ENCODE data around the gene PTCH1. TPM values are rescaled to one million over a fixed set of nuclear protein-coding genes. Genes with fewer than 3 reads are reported as not detected.

Gene PTCH1
- polyA plus RNA-seq, 2 of the 4 experiments (the other 2 are of a cell fraction): 1.9 to 4.8 TPM

DNA sequence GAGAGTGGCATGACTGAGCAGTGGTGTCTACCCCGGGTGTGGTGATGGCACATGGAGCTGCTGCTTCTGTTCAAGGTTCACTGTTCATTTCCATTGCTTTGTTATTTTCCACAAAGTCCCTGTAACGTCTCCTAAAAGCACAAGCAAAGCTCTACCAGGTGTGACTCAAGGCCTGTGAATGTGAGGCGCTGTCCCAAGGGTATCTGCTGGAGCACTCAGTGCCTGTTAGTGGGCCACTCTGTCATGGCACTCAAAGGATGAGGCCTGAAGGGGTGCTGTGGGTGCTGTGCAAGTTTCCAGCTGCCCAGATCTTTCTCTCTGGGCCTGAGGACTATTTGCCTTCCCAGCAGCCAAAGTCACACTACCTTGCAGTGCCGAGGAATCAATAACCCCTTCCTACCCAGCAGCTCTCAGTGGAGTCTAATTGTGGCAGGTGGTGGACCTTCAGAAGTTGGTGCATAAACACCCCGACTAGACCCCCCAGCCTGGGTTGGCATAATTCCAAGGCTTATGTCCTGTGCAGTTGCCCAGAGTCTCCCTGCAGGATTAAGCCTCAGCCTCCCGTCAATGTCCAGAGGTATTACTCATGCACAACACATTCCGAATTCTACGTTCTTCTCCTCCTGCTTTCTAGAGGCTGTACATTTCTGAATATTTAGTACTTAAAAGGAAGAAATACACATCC, 17.4 kb upstream of the PTCH1 start:
- WGBS (ENCODE audit: missing lambda C conversion rate): 58% methylated on average over 8 of the region's 8 CpGs
- Histone ChIP-seq H3K9me3 (no peaks in the 10 kb centered on the region), H3K4me1 (no peaks in the 10 kb centered on the region), H3K4me2 (no peak overlapping the region), H3K27ac (no peak overlapping the region), H3K4me3 (no peak overlapping the region)
- ATAC-seq (no peak), DNase-seq (ENCODE audit: low read depth in 1 of 2, low spot score in 1 of 2) (no peak), FAIRE-seq (no peak)
- ChIA-PET CTCF (no interaction called here), POLR2A (no interaction called here)
- TF ChIP-seq, protein P1, sequence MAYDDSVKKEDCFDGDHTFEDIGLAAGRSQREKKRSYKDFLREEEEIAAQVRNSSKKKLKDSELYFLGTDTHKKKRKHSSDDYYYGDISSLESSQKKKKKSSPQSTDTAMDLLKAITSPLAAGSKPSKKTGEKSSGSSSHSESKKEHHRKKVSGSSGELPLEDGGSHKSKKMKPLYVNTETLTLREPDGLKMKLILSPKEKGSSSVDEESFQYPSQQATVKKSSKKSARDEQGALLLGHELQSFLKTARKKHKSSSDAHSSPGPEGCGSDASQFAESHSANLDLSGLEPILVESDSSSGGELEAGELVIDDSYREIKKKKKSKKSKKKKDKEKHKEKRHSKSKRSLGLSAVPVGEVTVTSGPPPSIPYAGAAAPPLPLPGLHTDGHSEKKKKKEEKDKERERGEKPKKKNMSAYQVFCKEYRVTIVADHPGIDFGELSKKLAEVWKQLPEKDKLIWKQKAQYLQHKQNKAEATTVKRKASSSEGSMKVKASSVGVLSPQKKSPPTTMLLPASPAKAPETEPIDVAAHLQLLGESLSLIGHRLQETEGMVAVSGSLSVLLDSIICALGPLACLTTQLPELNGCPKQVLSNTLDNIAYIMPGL (CRISPR knock-in tag; IDR thresholded peaks at IDR 0.05; ENCODE audit: borderline replicate concordance): no peak
- no peak for TF ChIP-seq HOXA7 (CRISPR knock-in tag; IDR thresholded peaks at IDR 0.05)
- no peak for TF ChIP-seq JUNB (IDR thresholded peaks at IDR 0.05)
- TF ChIP-seq NPAS2 (CRISPR knock-in tag; IDR thresholded peaks at IDR 0.05; ENCODE audit: borderline replicate concordance): no peak
- TF ChIP-seq NR3C1 (IDR thresholded peaks at IDR 0.05): no peak
- TF ChIP-seq RNF2 (IDR thresholded peaks at IDR 0.05; ENCODE audit: borderline replicate concordance, low read depth): no peak
- TF ChIP-seq ZNF302 (CRISPR knock-in tag; IDR thresholded peaks at IDR 0.05): no peak
- no peak for TF ChIP-seq EHMT2 (IDR thresholded peaks at IDR 0.05; ENCODE audit: low read depth)

DNA sequence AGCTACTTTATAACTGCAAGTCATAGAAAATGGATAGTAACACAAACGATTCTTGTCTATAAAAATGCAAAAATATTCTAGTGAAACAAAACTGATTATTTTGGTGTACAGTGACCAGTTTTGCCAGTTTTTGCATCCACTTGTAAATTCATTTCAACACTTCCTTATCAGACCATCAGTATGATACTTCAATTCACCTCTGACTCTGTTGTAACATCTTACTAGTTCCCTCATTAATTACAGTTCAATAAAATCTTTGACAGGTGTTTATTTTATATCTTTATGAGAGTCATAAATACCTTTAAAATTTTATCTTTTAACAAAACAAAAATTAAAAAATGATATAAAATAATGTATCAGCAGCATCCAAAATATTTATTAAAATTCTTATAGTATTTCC, 13.1 kb upstream of the PTCH1 start:
- H3K4me3 ChIP-seq: no peak overlapping the region
- no peaks in the 10 kb centered on the region for H3K9me3 ChIP-seq
- no peaks in the 10 kb centered on the region for H3K4me1 ChIP-seq
- FAIRE-seq: no peak
- no peak overlapping the region for H3K4me2 ChIP-seq
- DNase-seq (ENCODE audit: low read depth in 1 of 2, low spot score in 1 of 2): no peak
- CTCF ChIA-PET: interaction anchor here (0.8 kb wide), 1 partner anchor 14 kb away, joined by 3 read pairs; the partner anchor contains the start of gene PTCH1
- POLR2A ChIA-PET: no interaction called here
- TF ChIP-seq HEYL (CRISPR knock-in tag; IDR thresholded peaks at IDR 0.05) (no peak), GATA3 (IDR thresholded peaks at IDR 0.05; ENCODE audit: borderline replicate concordance) (no peak), CBX2 (IDR thresholded peaks at IDR 0.05; ENCODE audit: borderline replicate concordance, low read depth) (no peak), HOXA7 (CRISPR knock-in tag; IDR thresholded peaks at IDR 0.05) (no peak), HDAC2 (IDR thresholded peaks at IDR 0.05) (no peak), ZC3H11A (IDR thresholded peaks at IDR 0.05) (no peak), POLR2A (IDR thresholded peaks at IDR 0.05; ENCODE audit: low read length) (no peak), RNF2 (IDR thresholded peaks at IDR 0.05; ENCODE audit: borderline replicate concordance, low read depth) (no peak), RFX5 (IDR thresholded peaks at IDR 0.05) (no peak), EHF (CRISPR knock-in tag; IDR thresholded peaks at IDR 0.05) (no peak), MAZ (IDR thresholded peaks at IDR 0.05; ENCODE audit: borderline replicate concordance, low read depth, low read length) (no peak), ZFP36 (IDR thresholded peaks at IDR 0.05; ENCODE audit: borderline replicate concordance, partially characterized antibody) (no peak), FOSB (CRISPR knock-in tag; IDR thresholded peaks at IDR 0.05) (no peak), MYC (IDR thresholded peaks at IDR 0.05; ENCODE audit: borderline replicate concordance, low read length) (no peak), EP300 (IDR thresholded peaks at IDR 0.05) (no peak), CHD4 (IDR thresholded peaks at IDR 0.05; ENCODE audit: borderline replicate concordance) (no peak), NFE2L2 (conservative IDR thresholded peaks at IDR 0.05; ENCODE audit: low read length) (no peak)
- TF ChIP-seq, protein P2, sequence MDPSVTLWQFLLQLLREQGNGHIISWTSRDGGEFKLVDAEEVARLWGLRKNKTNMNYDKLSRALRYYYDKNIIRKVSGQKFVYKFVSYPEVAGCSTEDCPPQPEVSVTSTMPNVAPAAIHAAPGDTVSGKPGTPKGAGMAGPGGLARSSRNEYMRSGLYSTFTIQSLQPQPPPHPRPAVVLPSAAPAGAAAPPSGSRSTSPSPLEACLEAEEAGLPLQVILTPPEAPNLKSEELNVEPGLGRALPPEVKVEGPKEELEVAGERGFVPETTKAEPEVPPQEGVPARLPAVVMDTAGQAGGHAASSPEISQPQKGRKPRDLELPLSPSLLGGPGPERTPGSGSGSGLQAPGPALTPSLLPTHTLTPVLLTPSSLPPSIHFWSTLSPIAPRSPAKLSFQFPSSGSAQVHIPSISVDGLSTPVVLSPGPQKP (IDR thresholded peaks at IDR 0.05; ENCODE audit: low read depth, low read length): no peak
- TF ChIP-seq, protein P3, sequence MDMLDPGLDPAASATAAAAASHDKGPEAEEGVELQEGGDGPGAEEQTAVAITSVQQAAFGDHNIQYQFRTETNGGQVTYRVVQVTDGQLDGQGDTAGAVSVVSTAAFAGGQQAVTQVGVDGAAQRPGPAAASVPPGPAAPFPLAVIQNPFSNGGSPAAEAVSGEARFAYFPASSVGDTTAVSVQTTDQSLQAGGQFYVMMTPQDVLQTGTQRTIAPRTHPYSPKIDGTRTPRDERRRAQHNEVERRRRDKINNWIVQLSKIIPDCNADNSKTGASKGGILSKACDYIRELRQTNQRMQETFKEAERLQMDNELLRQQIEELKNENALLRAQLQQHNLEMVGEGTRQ (IDR thresholded peaks at IDR 0.05): no peak
- TF ChIP-seq, protein P4, sequence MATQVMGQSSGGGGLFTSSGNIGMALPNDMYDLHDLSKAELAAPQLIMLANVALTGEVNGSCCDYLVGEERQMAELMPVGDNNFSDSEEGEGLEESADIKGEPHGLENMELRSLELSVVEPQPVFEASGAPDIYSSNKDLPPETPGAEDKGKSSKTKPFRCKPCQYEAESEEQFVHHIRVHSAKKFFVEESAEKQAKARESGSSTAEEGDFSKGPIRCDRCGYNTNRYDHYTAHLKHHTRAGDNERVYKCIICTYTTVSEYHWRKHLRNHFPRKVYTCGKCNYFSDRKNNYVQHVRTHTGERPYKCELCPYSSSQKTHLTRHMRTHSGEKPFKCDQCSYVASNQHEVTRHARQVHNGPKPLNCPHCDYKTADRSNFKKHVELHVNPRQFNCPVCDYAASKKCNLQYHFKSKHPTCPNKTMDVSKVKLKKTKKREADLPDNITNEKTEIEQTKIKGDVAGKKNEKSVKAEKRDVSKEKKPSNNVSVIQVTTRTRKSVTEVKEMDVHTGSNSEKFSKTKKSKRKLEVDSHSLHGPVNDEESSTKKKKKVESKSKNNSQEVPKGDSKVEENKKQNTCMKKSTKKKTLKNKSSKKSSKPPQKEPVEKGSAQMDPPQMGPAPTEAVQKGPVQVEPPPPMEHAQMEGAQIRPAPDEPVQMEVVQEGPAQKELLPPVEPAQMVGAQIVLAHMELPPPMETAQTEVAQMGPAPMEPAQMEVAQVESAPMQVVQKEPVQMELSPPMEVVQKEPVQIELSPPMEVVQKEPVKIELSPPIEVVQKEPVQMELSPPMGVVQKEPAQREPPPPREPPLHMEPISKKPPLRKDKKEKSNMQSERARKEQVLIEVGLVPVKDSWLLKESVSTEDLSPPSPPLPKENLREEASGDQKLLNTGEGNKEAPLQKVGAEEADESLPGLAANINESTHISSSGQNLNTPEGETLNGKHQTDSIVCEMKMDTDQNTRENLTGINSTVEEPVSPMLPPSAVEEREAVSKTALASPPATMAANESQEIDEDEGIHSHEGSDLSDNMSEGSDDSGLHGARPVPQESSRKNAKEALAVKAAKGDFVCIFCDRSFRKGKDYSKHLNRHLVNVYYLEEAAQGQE (IDR thresholded peaks at IDR 0.05): no peak
- no peak overlapping the region for H3K27ac ChIP-seq
- 3% methylated on average over 1 of the region's 1 CpG for WGBS (ENCODE audit: missing lambda C conversion rate)
- ATAC-seq: no peak
